Measurements from ENCODE around the gene DIAPH2.

DNA sequence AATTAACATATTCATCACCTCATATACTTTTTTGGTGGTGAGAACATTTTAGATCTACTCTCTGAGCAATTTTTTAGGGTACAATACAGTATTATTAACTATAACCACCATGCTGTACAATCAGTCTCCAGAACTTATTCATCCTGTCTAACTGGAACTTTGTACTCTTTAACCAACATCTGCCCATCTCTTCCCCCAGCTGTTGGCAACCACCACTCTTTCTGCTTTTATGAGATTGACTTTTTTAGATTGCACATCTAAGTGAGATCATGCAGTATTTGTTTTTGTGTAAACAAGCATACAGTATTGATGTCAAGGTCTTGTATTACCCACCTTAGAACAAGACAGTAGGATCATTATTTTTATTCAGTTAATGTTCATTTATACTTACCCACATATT lies 715.9 kb downstream of the DIAPH2 start:
- TF ChIP-seq, protein P1, sequence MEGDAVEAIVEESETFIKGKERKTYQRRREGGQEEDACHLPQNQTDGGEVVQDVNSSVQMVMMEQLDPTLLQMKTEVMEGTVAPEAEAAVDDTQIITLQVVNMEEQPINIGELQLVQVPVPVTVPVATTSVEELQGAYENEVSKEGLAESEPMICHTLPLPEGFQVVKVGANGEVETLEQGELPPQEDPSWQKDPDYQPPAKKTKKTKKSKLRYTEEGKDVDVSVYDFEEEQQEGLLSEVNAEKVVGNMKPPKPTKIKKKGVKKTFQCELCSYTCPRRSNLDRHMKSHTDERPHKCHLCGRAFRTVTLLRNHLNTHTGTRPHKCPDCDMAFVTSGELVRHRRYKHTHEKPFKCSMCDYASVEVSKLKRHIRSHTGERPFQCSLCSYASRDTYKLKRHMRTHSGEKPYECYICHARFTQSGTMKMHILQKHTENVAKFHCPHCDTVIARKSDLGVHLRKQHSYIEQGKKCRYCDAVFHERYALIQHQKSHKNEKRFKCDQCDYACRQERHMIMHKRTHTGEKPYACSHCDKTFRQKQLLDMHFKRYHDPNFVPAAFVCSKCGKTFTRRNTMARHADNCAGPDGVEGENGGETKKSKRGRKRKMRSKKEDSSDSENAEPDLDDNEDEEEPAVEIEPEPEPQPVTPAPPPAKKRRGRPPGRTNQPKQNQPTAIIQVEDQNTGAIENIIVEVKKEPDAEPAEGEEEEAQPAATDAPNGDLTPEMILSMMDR (IDR thresholded peaks at IDR 0.05) = no peak
- TF ChIP-seq POLR2A (IDR thresholded peaks at IDR 0.05) = no peak
- no peak for TF ChIP-seq POLR2AphosphoS5 (IDR thresholded peaks at IDR 0.05)
